GM12878 (cell line): ENCODE results near the gene TNNT3. TPM values are rescaled to one million over a fixed set of nuclear protein-coding genes. Genes with fewer than 3 reads are reported as not detected.

Experiments used
- ATAC-seq: fragments of 200-7000 bp; cut with Tn5 transposase; 3 replicates; pipeline ENCODE4 v1.9.1; 2020; ENCODE audit warnings: mild to moderate bottlenecking, moderate library complexity
- BruUV-seq: library from RNA; stranded (reverse); fragments of 400-500 nt; replicated peaks from 2 replicates; lab custom pipeline; 2021; lab: Mats Ljungman, UMichigan
- CTCF ChIA-PET: fragments of 300-600 bp; sonication (Branson Sonifier 250); formaldehyde crosslinking; extraction: SDS; loops from one replicate; lab custom pipeline; 2021; ENCODE audit warnings: inconsistent platforms; lab: Yijun Ruan, JAX
- POLR2A ChIA-PET: fragments of 350-600 bp; formaldehyde crosslinking; extraction: SDS; loops from one replicate; lab custom pipeline; 2021; ENCODE audit warnings: inconsistent platforms; lab: Charles Lee
- RAD21 ChIA-PET: fragments of 300-600 bp; sonication (Branson Sonifier 250); formaldehyde crosslinking; loops from one replicate; lab custom pipeline; 2023; ENCODE audit warnings: antibody characterized with exemption; ENCODE audit not compliant: unreplicated experiment; lab: Charles Lee
- SMC1A ChIA-PET: fragments of 300-600 bp; sonication (Branson Sonifier 250); formaldehyde crosslinking; loops from one replicate; lab custom pipeline; 2023; ENCODE audit not compliant: unreplicated experiment, uncharacterized antibody; lab: Charles Lee
- DNase-seq: peaks from one replicate; pipeline ENCODE4 v3.0.0-alpha.2; 2011; ENCODE audit warnings: low read depth, low spot score
- FAIRE-seq: peaks from 3 replicates; lab custom pipeline; 2011; peaks lifted over from hg19 to GRCh38; lab: Jason Lieb, UNC
- H2AFZ ChIP-seq: 2 replicates; pipeline ENCODE4 v1.6.0; 2011; ENCODE audit warnings: low read depth, low read length, control low read depth; ENCODE audit not compliant: control insufficient read depth
- H3K27ac ChIP-seq: 2 replicates; pipeline ENCODE4 v1.5.1; 2011; ENCODE audit warnings: control low read depth; ENCODE audit not compliant: control insufficient read depth, insufficient read depth
- H3K27me3 ChIP-seq, 2 experiments: replicated peaks in 1 of 2; 2 replicates each; pipeline versions ENCODE4 v1.6.0 to v1.6.1; 2011; ENCODE audit warnings: low read length in 1 of 2; ENCODE audit not compliant: control insufficient read depth in 2 of 2, insufficient read depth in 2 of 2
- H3K36me3 ChIP-seq, 2 experiments: 2 replicates each; pipeline ENCODE4 v1.5.1; 2011; ENCODE audit warnings: low read length in 1 of 2; ENCODE audit not compliant: control insufficient read depth in 2 of 2, insufficient read depth in 2 of 2
- H3K4me1 ChIP-seq: 2 replicates; pipeline ENCODE4 v1.6.1; 2011; ENCODE audit warnings: mild to moderate bottlenecking, low read length, moderate library complexity, mixed read lengths; ENCODE audit not compliant: control insufficient read depth, insufficient read depth
- H3K4me2 ChIP-seq: 2 replicates; pipeline ENCODE4 v1.6.0; 2011; ENCODE audit warnings: control low read depth; ENCODE audit not compliant: control insufficient read depth, insufficient read depth
- H3K4me3 ChIP-seq: fragments of 200-600 bp; sonication (generic); 2 replicates; pipeline ENCODE4 v1.5.1; 2016
- H3K79me2 ChIP-seq: 2 replicates; pipeline ENCODE4 v1.6.0; 2011; ENCODE audit warnings: low read length; ENCODE audit not compliant: control insufficient read depth, insufficient read depth
- H3K9ac ChIP-seq: 2 replicates; pipeline ENCODE4 v1.8.0; 2011; ENCODE audit warnings: low read length, control low read depth, mixed read lengths; ENCODE audit not compliant: control insufficient read depth, insufficient read depth
- H3K9me3 ChIP-seq: replicated peaks from 3 replicates; pipeline ENCODE4 v1.5.1; 2011; ENCODE audit warnings: mild to moderate bottlenecking, low read length; ENCODE audit not compliant: control insufficient read depth, insufficient read depth
- H4K20me1 ChIP-seq: 2 replicates; pipeline ENCODE4 v1.6.0; 2011; ENCODE audit not compliant: control insufficient read depth, insufficient read depth
- ATF7 ChIP-seq: fragments of 450-650 bp; IDR thresholded peaks from 2 replicates; pipeline ENCODE4 v1.6.1; 2016; ENCODE audit warnings: low read depth, mild to moderate bottlenecking
- CBX3 ChIP-seq: fragments of 200-600 bp; sonication (generic); IDR thresholded peaks from 2 replicates; pipeline ENCODE4 v1.6.1; 2016; ENCODE audit warnings: low read depth, borderline replicate concordance
- CREB1 ChIP-seq: IDR thresholded peaks from 2 replicates; pipeline ENCODE4 v1.6.1; 2012; ENCODE audit warnings: low read depth, mild to moderate bottlenecking, inconsistent platforms
- HCFC1 ChIP-seq: fragments of 150-350 bp; IDR thresholded peaks from 2 replicates; pipeline ENCODE4 v1.6.1; 2014; ENCODE audit warnings: low read length
- JUND ChIP-seq: IDR thresholded peaks from 2 replicates; pipeline ENCODE4 v1.6.1; 2012; ENCODE audit warnings: low read depth, mild to moderate bottlenecking, low read length, improper control_type of control experiment, moderate library complexity
- NFXL1 ChIP-seq: fragments of 450-650 bp; IDR thresholded peaks from 2 replicates; pipeline ENCODE4 v1.6.1; 2017; ENCODE audit warnings: antibody characterized with exemption, mild to moderate bottlenecking, borderline replicate concordance
- PAX8 ChIP-seq: fragments of 450-650 bp; IDR thresholded peaks from 2 replicates; pipeline ENCODE4 v1.6.1; 2017; ENCODE audit warnings: mild to moderate bottlenecking, moderate library complexity
- SUZ12 ChIP-seq: fragments of 200-600 bp; sonication (generic); IDR thresholded peaks from one replicate; pipeline ENCODE4 v1.6.1; 2018; ENCODE audit warnings: antibody characterized with exemption, mild to moderate bottlenecking; ENCODE audit not compliant: unreplicated experiment
- ZNF217 ChIP-seq: fragments of 450-650 bp; IDR thresholded peaks from 2 replicates; pipeline ENCODE4 v1.6.1; 2017; ENCODE audit warnings: antibody characterized with exemption, mild to moderate bottlenecking
- WGBS: methylation state at CpG from one replicate; pipeline ENCODE4 v1.1.6; 2016; ENCODE audit warnings: low lambda C conversion rate; ENCODE audit not compliant: insufficient replicate concordance, insufficient coverage; ENCODE audit errors: missing lambda C conversion rate; 5-methylcytosine and 5-hydroxymethylcytosine counted together
- in situ Hi-C: fragments of 300-500 bp; cut with MboI; formaldehyde crosslinking; loops from 9 replicates; pipeline ENCODE4 v1.14.3; 2018; ENCODE audit warnings: mixed read lengths
- intact Hi-C: fragments of 100-400 bp; cut with micrococcal nuclease; formaldehyde crosslinking; loops from one replicate; pipeline ENCODE4 v1.14.2; 2022; ENCODE audit not compliant: unreplicated experiment
- polyA plus RNA-seq, 11 experiments: library from polyadenylated mRNA; depleted of rRNA in 4 of 11; unstranded in 6 of 11; stranded (reverse) in 5 of 11; fragments of >200 nt; fragmentation: Nextera tagmentation in 4 of 11; fragmentation: Illumina TruSeq in 1 of 11; extraction: Ambion mirVana in 4 of 11; extraction: Trizol in 1 of 11; gene quantifications; 1 replicate in 1 of 11; 2 replicates in 10 of 11; pipeline versions ENCODE4 v1.2.1 to v1.2.3, GENCODE V29; 2011 to 2016; ENCODE audit warnings: inconsistent platforms in 2 of 11, missing spikeins in 2 of 11, low read depth in 1 of 11
- total RNA-seq, 4 experiments: library from RNA; depleted of rRNA in 3 of 4; stranded (reverse); fragments of >200 nt in 3 of 4; fragmentation: Illumina TruSeq in 1 of 4; extraction: Trizol in 1 of 4; gene quantifications; 2 replicates each; pipeline versions ENCODE4 v1.2.1 to v1.2.3, GENCODE V29; 2013 to 2021
- TF ChIP-seq, protein P1 (sequence below): fragments of 450-650 bp; conservative IDR thresholded peaks from 2 replicates; pipeline ENCODE4 v1.6.1; 2017; ENCODE audit warnings: mild to moderate bottlenecking, moderate library complexity
- TF ChIP-seq, protein P2 (sequence below): fragments of 450-650 bp; IDR thresholded peaks from 2 replicates; pipeline ENCODE4 v1.6.1; 2017; ENCODE audit warnings: borderline replicate concordance
- TF ChIP-seq, protein P3 (sequence below): fragments of 450-650 bp; IDR thresholded peaks from 2 replicates; pipeline ENCODE4 v1.6.1; 2017; ENCODE audit warnings: mild to moderate bottlenecking, moderate library complexity

Gene TNNT3
- total and polyA plus RNA-seq, 10 of the 15 experiments (the other 5 are each of a cell fraction or from before 2014, with no cell fraction given) = 0.40 to 0.50 TPM; not detected in 8

DNA sequence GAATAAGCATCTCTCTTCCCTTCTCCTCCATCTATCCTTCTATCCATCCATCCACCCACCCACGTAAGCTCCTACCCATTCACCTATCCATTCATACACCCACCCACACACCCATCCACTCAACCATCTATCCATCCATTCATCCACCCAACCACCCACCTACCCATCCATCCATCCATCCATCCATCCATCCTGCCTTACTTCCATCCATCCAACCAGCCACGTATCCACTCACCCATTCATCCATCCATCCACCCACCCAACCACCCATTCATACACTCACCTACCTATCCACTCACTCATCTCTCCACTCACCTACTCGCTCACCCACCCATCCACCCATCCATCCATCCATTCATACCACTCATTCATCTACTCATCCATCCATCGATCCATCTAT, 13.2 kb downstream of the TNNT3 start:
- no peak overlapping the region for H3K4me3 ChIP-seq
- no peaks in the 10 kb centered on the region for H3K27me3 ChIP-seq
- no peaks in the 10 kb centered on the region for H3K9me3 ChIP-seq
- no TSS peak for BruUV-seq
- no peaks in the 10 kb centered on the region for H3K4me1 ChIP-seq
- 39% methylated on average over 4 of the region's 4 CpGs for WGBS
- ChIA-PET CTCF (no interaction called here), SMC1A (no interaction called here), RAD21 (no interaction called here), POLR2A (no interaction called here)
- no peak overlapping the region for H3K9ac ChIP-seq
- H4K20me1 ChIP-seq = no peaks in the 10 kb centered on the region
- no peak for TF ChIP-seq ZNF217
- no peak for TF ChIP-seq ATF7
- TF ChIP-seq CBX3 = no peak
- TF ChIP-seq, protein P1, sequence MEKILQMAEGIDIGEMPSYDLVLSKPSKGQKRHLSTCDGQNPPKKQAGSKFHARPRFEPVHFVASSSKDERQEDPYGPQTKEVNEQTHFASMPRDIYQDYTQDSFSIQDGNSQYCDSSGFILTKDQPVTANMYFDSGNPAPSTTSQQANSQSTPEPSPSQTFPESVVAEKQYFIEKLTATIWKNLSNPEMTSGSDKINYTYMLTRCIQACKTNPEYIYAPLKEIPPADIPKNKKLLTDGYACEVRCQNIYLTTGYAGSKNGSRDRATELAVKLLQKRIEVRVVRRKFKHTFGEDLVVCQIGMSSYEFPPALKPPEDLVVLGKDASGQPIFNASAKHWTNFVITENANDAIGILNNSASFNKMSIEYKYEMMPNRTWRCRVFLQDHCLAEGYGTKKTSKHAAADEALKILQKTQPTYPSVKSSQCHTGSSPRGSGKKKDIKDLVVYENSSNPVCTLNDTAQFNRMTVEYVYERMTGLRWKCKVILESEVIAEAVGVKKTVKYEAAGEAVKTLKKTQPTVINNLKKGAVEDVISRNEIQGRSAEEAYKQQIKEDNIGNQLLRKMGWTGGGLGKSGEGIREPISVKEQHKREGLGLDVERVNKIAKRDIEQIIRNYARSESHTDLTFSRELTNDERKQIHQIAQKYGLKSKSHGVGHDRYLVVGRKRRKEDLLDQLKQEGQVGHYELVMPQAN = no peak
- TF ChIP-seq SUZ12 = no peak
- TF ChIP-seq, protein P2, sequence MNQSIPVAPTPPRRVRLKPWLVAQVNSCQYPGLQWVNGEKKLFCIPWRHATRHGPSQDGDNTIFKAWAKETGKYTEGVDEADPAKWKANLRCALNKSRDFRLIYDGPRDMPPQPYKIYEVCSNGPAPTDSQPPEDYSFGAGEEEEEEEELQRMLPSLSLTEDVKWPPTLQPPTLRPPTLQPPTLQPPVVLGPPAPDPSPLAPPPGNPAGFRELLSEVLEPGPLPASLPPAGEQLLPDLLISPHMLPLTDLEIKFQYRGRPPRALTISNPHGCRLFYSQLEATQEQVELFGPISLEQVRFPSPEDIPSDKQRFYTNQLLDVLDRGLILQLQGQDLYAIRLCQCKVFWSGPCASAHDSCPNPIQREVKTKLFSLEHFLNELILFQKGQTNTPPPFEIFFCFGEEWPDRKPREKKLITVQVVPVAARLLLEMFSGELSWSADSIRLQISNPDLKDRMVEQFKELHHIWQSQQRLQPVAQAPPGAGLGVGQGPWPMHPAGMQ = no peak
- TF ChIP-seq CREB1 = no peak
- TF ChIP-seq PAX8 = no peak
- TF ChIP-seq JUND = no peak
- TF ChIP-seq, protein P3, sequence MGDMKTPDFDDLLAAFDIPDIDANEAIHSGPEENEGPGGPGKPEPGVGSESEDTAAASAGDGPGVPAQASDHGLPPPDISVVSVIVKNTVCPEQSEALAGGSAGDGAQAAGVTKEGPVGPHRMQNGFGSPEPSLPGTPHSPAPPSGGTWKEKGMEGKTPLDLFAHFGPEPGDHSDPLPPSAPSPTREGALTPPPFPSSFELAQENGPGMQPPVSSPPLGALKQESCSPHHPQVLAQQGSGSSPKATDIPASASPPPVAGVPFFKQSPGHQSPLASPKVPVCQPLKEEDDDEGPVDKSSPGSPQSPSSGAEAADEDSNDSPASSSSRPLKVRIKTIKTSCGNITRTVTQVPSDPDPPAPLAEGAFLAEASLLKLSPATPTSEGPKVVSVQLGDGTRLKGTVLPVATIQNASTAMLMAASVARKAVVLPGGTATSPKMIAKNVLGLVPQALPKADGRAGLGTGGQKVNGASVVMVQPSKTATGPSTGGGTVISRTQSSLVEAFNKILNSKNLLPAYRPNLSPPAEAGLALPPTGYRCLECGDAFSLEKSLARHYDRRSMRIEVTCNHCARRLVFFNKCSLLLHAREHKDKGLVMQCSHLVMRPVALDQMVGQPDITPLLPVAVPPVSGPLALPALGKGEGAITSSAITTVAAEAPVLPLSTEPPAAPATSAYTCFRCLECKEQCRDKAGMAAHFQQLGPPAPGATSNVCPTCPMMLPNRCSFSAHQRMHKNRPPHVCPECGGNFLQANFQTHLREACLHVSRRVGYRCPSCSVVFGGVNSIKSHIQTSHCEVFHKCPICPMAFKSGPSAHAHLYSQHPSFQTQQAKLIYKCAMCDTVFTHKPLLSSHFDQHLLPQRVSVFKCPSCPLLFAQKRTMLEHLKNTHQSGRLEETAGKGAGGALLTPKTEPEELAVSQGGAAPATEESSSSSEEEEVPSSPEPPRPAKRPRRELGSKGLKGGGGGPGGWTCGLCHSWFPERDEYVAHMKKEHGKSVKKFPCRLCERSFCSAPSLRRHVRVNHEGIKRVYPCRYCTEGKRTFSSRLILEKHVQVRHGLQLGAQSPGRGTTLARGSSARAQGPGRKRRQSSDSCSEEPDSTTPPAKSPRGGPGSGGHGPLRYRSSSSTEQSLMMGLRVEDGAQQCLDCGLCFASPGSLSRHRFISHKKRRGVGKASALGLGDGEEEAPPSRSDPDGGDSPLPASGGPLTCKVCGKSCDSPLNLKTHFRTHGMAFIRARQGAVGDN = no peak
- TF ChIP-seq HCFC1 = no peak
- no peak for TF ChIP-seq NFXL1
- H2AFZ ChIP-seq = no peak overlapping the region
- H3K79me2 ChIP-seq = no peaks in the 10 kb centered on the region
- FAIRE-seq (no peak), DNase-seq (no peak), ATAC-seq (no peak)
- H3K27ac ChIP-seq = no peak overlapping the region
- intact Hi-C loops (no loop called here), in situ Hi-C loops (no loop called here)
- H3K4me2 ChIP-seq = no peak overlapping the region
- no peaks in the 10 kb centered on the region for H3K36me3 ChIP-seq
